Measurements from ENCODE around the gene NDUFS2.

- TF ChIP-seq CTCF (IDR thresholded peaks at IDR 0.05) (no peak), ZFX (IDR thresholded peaks at IDR 0.05; ENCODE audit: borderline replicate concordance) (no peak)
Observed at GRCh38 chr1:161174911-161175310, 27.3 kb upstream of the NDUFS2 start.
